ENCODE data around the gene MTMR10. TPM values are rescaled to one million over a fixed set of nuclear protein-coding genes. Genes with fewer than 3 reads are reported as not detected.

MTMR10 gene
- total RNA-seq, 3 donors from 2014 or later = 31.5 to 46.9 (median 35.7) TPM

GRCh38 chr15:30953731-30954378 lies 37.6 kb downstream of the MTMR10 start:
- DNase-seq (ENCODE audit: low spot score in 2 of 2) = no peak
- no peak for TF ChIP-seq POLR2A (IDR thresholded peaks at IDR 0.05)
- peaks cover 14% of the 10 kb centered on the region for H3K36me3 ChIP-seq

DNA sequence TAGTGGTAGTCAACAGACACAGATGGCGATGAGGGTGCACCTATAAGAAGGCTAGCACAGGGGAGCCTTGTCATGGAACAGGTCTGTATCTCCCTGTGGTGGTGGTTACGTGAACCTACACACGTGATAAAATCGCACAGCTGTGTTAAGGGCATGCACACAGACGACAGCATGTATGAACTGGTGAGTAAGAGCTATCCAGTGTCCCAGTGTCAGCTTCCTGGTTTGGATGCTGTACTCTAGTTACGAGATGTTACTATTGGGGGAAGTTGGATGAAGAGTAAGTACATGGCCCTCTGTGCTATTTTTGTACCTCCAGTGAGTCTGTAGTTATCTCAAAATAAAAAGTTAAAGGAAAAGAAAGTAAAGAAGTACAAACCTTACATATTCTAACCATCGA lies 38.2 kb downstream of the MTMR10 start:
- no peaks in the 10 kb centered on the region for H3K27me3 ChIP-seq
- H3K4me1 ChIP-seq = no peaks in the 10 kb centered on the region
- intact Hi-C loops (cut with DNase I; ENCODE audit: low total_unique reads) = no loop called here
- H3K36me3 ChIP-seq = peaks cover 14% of the 10 kb centered on the region
- H3K9me3 ChIP-seq = peaks cover 0 to 5% of the 10 kb centered on the region in 2 donors
- no peak for DNase-seq (ENCODE audit: low spot score in 2 of 2)
- H3K4me3 ChIP-seq = no peak overlapping the region
- TF ChIP-seq CTCF (IDR thresholded peaks at IDR 0.05) (no peak), POLR2A (IDR thresholded peaks at IDR 0.05) (no peak), POLR2AphosphoS5 (IDR thresholded peaks at IDR 0.05) (no peak)
- no peak overlapping the region for H3K27ac ChIP-seq

More at GRCh38 chr15:30953731-30954378, 37.6 kb downstream of the MTMR10 start:
- intact Hi-C loops (cut with DNase I; ENCODE audit: low total_unique reads) = no loop called here
- H3K4me1 ChIP-seq = no peaks in the 10 kb centered on the region
- H3K9me3 ChIP-seq = peaks cover 0 to 4% of the 10 kb centered on the region in 2 donors
- no peak overlapping the region for H3K27ac ChIP-seq
- H3K27me3 ChIP-seq = no peaks in the 10 kb centered on the region
- H3K4me3 ChIP-seq = no peak overlapping the region

DNA sequence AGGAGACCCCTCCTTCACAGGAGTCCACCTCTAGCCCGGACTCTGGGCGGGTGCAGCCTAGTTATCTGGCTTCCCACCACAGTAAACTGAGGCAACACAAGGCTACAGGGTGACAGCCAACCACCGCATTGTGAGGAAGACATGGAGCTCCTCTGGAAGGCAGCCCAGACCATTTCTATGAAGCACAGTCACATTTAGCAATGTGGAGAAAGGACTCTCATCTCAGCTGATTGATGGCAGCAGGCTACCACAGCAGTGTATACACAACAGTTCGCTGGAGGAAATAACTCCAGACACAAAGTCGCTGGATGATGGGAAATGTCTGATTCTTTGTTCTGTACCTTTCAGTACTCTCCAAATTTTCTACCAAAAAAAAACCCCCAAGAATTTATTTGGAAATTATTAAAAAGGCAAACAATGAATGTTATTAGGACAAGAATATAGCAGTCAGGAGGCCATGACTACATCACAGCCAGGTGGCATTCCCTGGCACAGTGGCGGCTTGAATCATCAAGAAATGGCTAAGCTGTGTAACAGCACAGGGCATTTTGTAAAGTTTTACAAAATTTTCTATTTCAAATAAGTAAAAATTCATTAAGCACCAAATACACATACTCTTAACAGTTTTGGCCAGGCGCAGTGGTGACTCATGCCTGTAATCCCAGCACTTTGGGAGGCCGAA lies 47.6 kb downstream of the MTMR10 start:
- H3K36me3 ChIP-seq = peaks cover 6% of the 10 kb centered on the region
- intact Hi-C loops (cut with DNase I; ENCODE audit: low total_unique reads) = no loop called here

GRCh38 chr15:30941520-30941919 lies 49.9 kb downstream of the MTMR10 start:
- H3K9me3 ChIP-seq = no peaks in the 10 kb centered on the region
- H3K4me3 ChIP-seq = no peak overlapping the region
- peaks cover 6% of the 10 kb centered on the region for H3K36me3 ChIP-seq
- H3K27me3 ChIP-seq = no peaks in the 10 kb centered on the region
- no peak for DNase-seq (ENCODE audit: low spot score in 2 of 2)
- no peaks in the 10 kb centered on the region for H3K4me1 ChIP-seq
- intact Hi-C loops (cut with DNase I; ENCODE audit: low total_unique reads) = no loop called here
- no peak overlapping the region for H3K27ac ChIP-seq
- TF ChIP-seq POLR2AphosphoS5 (IDR thresholded peaks at IDR 0.05) = no peak
- no peak for TF ChIP-seq POLR2A (IDR thresholded peaks at IDR 0.05)
- no peak for TF ChIP-seq CTCF (IDR thresholded peaks at IDR 0.05)

More for the DNA sequence above, 47.6 kb downstream of the MTMR10 start:
- H3K9me3 ChIP-seq = peaks cover 0 to under 1% of the 10 kb centered on the region in 2 donors
- TF ChIP-seq POLR2AphosphoS5 (IDR thresholded peaks at IDR 0.05) (no peak), CTCF (IDR thresholded peaks at IDR 0.05) (no peak), POLR2A (IDR thresholded peaks at IDR 0.05) (no peak)
- no peak overlapping the region for H3K4me3 ChIP-seq
- no peaks in the 10 kb centered on the region for H3K27me3 ChIP-seq
- H3K27ac ChIP-seq = no peak overlapping the region
- DNase-seq (ENCODE audit: low spot score in 2 of 2) = no peak
- no peaks in the 10 kb centered on the region for H3K4me1 ChIP-seq

GRCh38 chr15:30940359-30940758 lies 51.1 kb downstream of the MTMR10 start:
- peaks cover 6% of the 10 kb centered on the region for H3K36me3 ChIP-seq
- no peak overlapping the region for H3K4me3 ChIP-seq
- no peaks in the 10 kb centered on the region for H3K27me3 ChIP-seq
- no peak for TF ChIP-seq POLR2A (IDR thresholded peaks at IDR 0.05)
- TF ChIP-seq POLR2AphosphoS5 (IDR thresholded peaks at IDR 0.05) = no peak
- no peak for TF ChIP-seq CTCF (IDR thresholded peaks at IDR 0.05)
- no peak for DNase-seq (ENCODE audit: low spot score in 2 of 2)
- H3K27ac ChIP-seq = no peak overlapping the region
- no peaks in the 10 kb centered on the region for H3K4me1 ChIP-seq
- H3K9me3 ChIP-seq = no peaks in the 10 kb centered on the region
- intact Hi-C loops (cut with DNase I; ENCODE audit: low total_unique reads) = no loop called here
